Measurements from ENCODE around the gene CNOT6.

- TF ChIP-seq CTCF (IDR thresholded peaks at IDR 0.05; ENCODE audit: low read length) = no peak
- TF ChIP-seq EZH2 (IDR thresholded peaks at IDR 0.05; ENCODE audit: borderline replicate concordance, low read length) = no peak
Observed at GRCh38 chr5:180591311-180591887, 97.2 kb downstream of the CNOT6 start, which contains the start of gene SCGB3A1.

Data from OCI-LY1 (cell line).